ENCODE data around the gene TMEM255A.

The TMEM255A gene

GRCh38 chrX:120308558-120308957, 2.7 kb downstream of the TMEM255A start:
- DNase-seq (ENCODE audit: low read depth in 1 of 2, low spot score in 1 of 2), result no peak

GRCh38 chrX:120306630-120307029, 4.6 kb downstream of the TMEM255A start:
- no peak for DNase-seq (ENCODE audit: low read depth in 1 of 2, low spot score in 1 of 2)

GRCh38 chrX:120305531-120306141, 5.6 kb downstream of the TMEM255A start:
- no peak for DNase-seq (ENCODE audit: low read depth in 1 of 2, low spot score in 1 of 2)

GRCh38 chrX:120304256-120304655, 7.0 kb downstream of the TMEM255A start:
- no peak for DNase-seq (ENCODE audit: low read depth in 1 of 2, low spot score in 1 of 2)

GRCh38 chrX:120302434-120302833, 8.8 kb downstream of the TMEM255A start:
- DNase-seq (ENCODE audit: low read depth in 1 of 2, low spot score in 1 of 2), result no peak

GRCh38 chrX:120301960-120302359, 9.3 kb downstream of the TMEM255A start:
- DNase-seq (ENCODE audit: low read depth in 1 of 2, low spot score in 1 of 2), result no peak

GRCh38 chrX:120301497-120301896, 9.8 kb downstream of the TMEM255A start:
- DNase-seq (ENCODE audit: low read depth in 1 of 2, low spot score in 1 of 2), result no peak

- DNase-seq (ENCODE audit: low read depth in 1 of 2, low spot score in 1 of 2), result no peak
Observed at GRCh38 chrX:120299928-120300327, 11.3 kb downstream of the TMEM255A start.

GRCh38 chrX:120297923-120298322, 13.3 kb downstream of the TMEM255A start:
- DNase-seq (ENCODE audit: low read depth in 1 of 2, low spot score in 1 of 2), result no peak

GRCh38 chrX:120294651-120295050, 16.6 kb downstream of the TMEM255A start:
- DNase-seq (ENCODE audit: low read depth in 1 of 2, low spot score in 1 of 2), result no peak

GRCh38 chrX:120293015-120293414, 18.2 kb downstream of the TMEM255A start:
- no peak for DNase-seq (ENCODE audit: low read depth in 1 of 2, low spot score in 1 of 2)

GRCh38 chrX:120291211-120291610, 20.1 kb downstream of the TMEM255A start:
- no peak for DNase-seq (ENCODE audit: low read depth in 1 of 2, low spot score in 1 of 2)

- no peak for DNase-seq (ENCODE audit: low read depth in 1 of 2, low spot score in 1 of 2)
Observed at GRCh38 chrX:120290107-120290506, 21.2 kb downstream of the TMEM255A start.

- DNase-seq (ENCODE audit: low read depth in 1 of 2, low spot score in 1 of 2), result no peak
Observed at GRCh38 chrX:120287513-120288112, 23.6 kb downstream of the TMEM255A start.

- DNase-seq (ENCODE audit: low read depth in 1 of 2, low spot score in 1 of 2), result no peak
Observed at GRCh38 chrX:120286733-120287512, 24.3 kb downstream of the TMEM255A start.

- DNase-seq (ENCODE audit: low read depth in 1 of 2, low spot score in 1 of 2), result no peak
Observed at GRCh38 chrX:120282697-120283096, 28.6 kb downstream of the TMEM255A start.

- no peak for DNase-seq (ENCODE audit: low read depth in 1 of 2, low spot score in 1 of 2)
Observed at GRCh38 chrX:120281761-120282160, 29.5 kb downstream of the TMEM255A start.

GRCh38 chrX:120281021-120281624, 30.1 kb downstream of the TMEM255A start:
- DNase-seq (ENCODE audit: low read depth in 1 of 2, low spot score in 1 of 2), result no peak

- DNase-seq (ENCODE audit: low read depth in 1 of 2, low spot score in 1 of 2), result no peak
Observed at GRCh38 chrX:120274958-120275357, 36.3 kb downstream of the TMEM255A start.

GRCh38 chrX:120274145-120274544, 37.1 kb downstream of the TMEM255A start:
- DNase-seq (ENCODE audit: low read depth in 1 of 2, low spot score in 1 of 2), result no peak

GRCh38 chrX:120271218-120271617, 40.0 kb downstream of the TMEM255A start:
- no peak for DNase-seq (ENCODE audit: low read depth in 1 of 2, low spot score in 1 of 2)

- no peak for DNase-seq (ENCODE audit: low read depth in 1 of 2, low spot score in 1 of 2)
Observed at GRCh38 chrX:120270567-120270966, 40.7 kb downstream of the TMEM255A start.
